ENCODE measurements around the gene AUTS2.

- TF ChIP-seq CTCF (IDR thresholded peaks at IDR 0.05), result no peak
- TF ChIP-seq POLR2A (IDR thresholded peaks at IDR 0.05), result no peak
- TF ChIP-seq EP300 (IDR thresholded peaks at IDR 0.05; ENCODE audit: low read depth), result no peak
Measured at GRCh38 chr7:70210200-70210935, 612.1 kb downstream of the AUTS2 start.
